Mucosa of descending colon (tissue), 3 donors: Measurements from ENCODE around the gene CSNK1G2. TPM values are rescaled to one million over a fixed set of nuclear protein-coding genes. Genes with fewer than 3 reads are reported as not detected.

Source experiments
- ATAC-seq: fragments of 200-7000 bp; cut with Tn5 transposase; one replicate; pipeline ENCODE4 v1.9.1; 2020; ENCODE audit warnings: mild to moderate bottlenecking, moderate library complexity
- DNase-seq, 3 donors: peaks; one replicate each; pipeline ENCODE4 v3.0.0-alpha.2; 2020
- H3K36me3 ChIP-seq: fragments of 200-600 bp; one replicate; pipeline ENCODE4 v1.8.0; 2021; ENCODE audit warnings: low read depth, mild to moderate bottlenecking
- H3K4me1 ChIP-seq: fragments of 200-600 bp; one replicate; pipeline ENCODE4 v1.8.0; 2021; ENCODE audit warnings: low read depth, mild to moderate bottlenecking
- H3K4me3 ChIP-seq: fragments of 200-600 bp; one replicate; pipeline ENCODE4 v1.8.0; 2021; ENCODE audit warnings: mild to moderate bottlenecking
- H3K9me3 ChIP-seq: fragments of 200-600 bp; one replicate; pipeline ENCODE4 v1.8.0; 2021; ENCODE audit warnings: mild to moderate bottlenecking
- CTCF ChIP-seq: fragments of 200-600 bp; IDR thresholded peaks from one replicate; pipeline ENCODE4 v1.8.0; 2022; ENCODE audit warnings: antibody characterized with exemption, mild to moderate bottlenecking
- intact Hi-C, 2 donors: fragments of 100-400 bp; cut with DNase I in 1 of 2; cut with micrococcal nuclease in 1 of 2; formaldehyde crosslinking; loops; one replicate each; pipeline versions ENCODE4 v1.11.0 to v1.11.1; 2022; cut with DNase I, micrococcal nuclease
- long read RNA-seq, 2 donors: library from polyadenylated mRNA; unstranded; transcript quantifications; one replicate each; pipeline ENCODE4 v2.0.0, GENCODE V29; 2019 to 2021
- total RNA-seq, 3 donors: library from RNA; stranded (reverse); fragmentation: NEBNext Ultra II Directional in 2 of 3; extraction: Animal tissue kit (Norgen Biotek cat#: 25700) in 2 of 3; gene quantifications; one replicate each; pipeline versions ENCODE4 v1.2.1 to v1.2.4, GENCODE V29; 2021 to 2023
- donor health status: DM: no; HTN: no; CAD: no; lungs with moderate emphysema.
- donor health status: DM: no; HTN: no; CAD: no.
- donor health status: DM: no; HTN: yes; CAD: no.

The CSNK1G2 gene
- 10 to 100 TPM; 51.8 to 58.6 (median 56.7) TPM for total RNA-seq
- long read RNA-seq, donor 1, transcript CSNK1G2-201 (12 exons, 2,918 nt) = major isoform, 45 of 68 reads
- long read RNA-seq, donor 1, partial matches to known transcripts = 9 of 68 reads
- long read RNA-seq, donor 1, other reads (novel, unspliced or antisense) = 14 of 68 reads
- long read RNA-seq, donor 2, partial matches to known transcripts = 2 of 3 reads
- long read RNA-seq, donor 2, other reads (novel, unspliced or antisense) = 1 of 3 reads

GRCh38 chr19:1941146-1942077, at the start of gene CSNK1G2:
TSS of gene CSNK1G2 (plus strand) at chr19:1941172. CDS start at chr19:1969773, 28,601 bp downstream.
- H3K9me3 ChIP-seq = no peaks in the 10 kb centered on the region
- intact Hi-C loops = no loop called here
- H3K4me3 ChIP-seq = peak within 1 kb of the TSS; percentile 59
- TF ChIP-seq CTCF = no peak
- peak; percentile 30 to 80 (median 67) for DNase-seq
- no peaks in the 10 kb centered on the region for H3K36me3 ChIP-seq
- peak; percentile 0 for ATAC-seq
- peaks cover 33% of the 10 kb centered on the region for H3K4me1 ChIP-seq

GRCh38 chr19:1893791-1894190, 47.2 kb upstream of the CSNK1G2 start:
- DNase-seq = no peak
- TF ChIP-seq CTCF = no peak
- H3K4me1 ChIP-seq = peaks cover 2% of the 10 kb centered on the region
- no peaks in the 10 kb centered on the region for H3K36me3 ChIP-seq
- no peaks in the 10 kb centered on the region for H3K9me3 ChIP-seq
- H3K4me3 ChIP-seq = no peak overlapping the region
- intact Hi-C loops = no loop called here
- no peak for ATAC-seq

- no peaks in the 10 kb centered on the region for H3K9me3 ChIP-seq
- intact Hi-C loops = no loop called here
- ATAC-seq (no peak), DNase-seq (peak in 1 of 3 donors; percentile 36)
- TF ChIP-seq CTCF = no peak
- no peak overlapping the region for H3K4me3 ChIP-seq
- no peaks in the 10 kb centered on the region for H3K36me3 ChIP-seq
- H3K4me1 ChIP-seq = peaks cover 2% of the 10 kb centered on the region
Measured at GRCh38 chr19:1896508-1896907, 44.5 kb upstream of the CSNK1G2 start.

GRCh38 chr19:1901940-1902404, 39.0 kb upstream of the CSNK1G2 start:
- intact Hi-C loops = no loop called here
- peak in 1 of 3 donors; percentile 35 for DNase-seq
- Histone ChIP-seq H3K9me3 (no peaks in the 10 kb centered on the region), H3K36me3 (no peaks in the 10 kb centered on the region), H3K4me1 (peaks cover 17% of the 10 kb centered on the region), H3K4me3 (no peak overlapping the region)
- no peak for TF ChIP-seq CTCF
- ATAC-seq = no peak

- Histone ChIP-seq H3K4me1 (peaks cover 24% of the 10 kb centered on the region), H3K4me3 (no peak overlapping the region), H3K36me3 (no peaks in the 10 kb centered on the region), H3K9me3 (no peaks in the 10 kb centered on the region)
- no peak for ATAC-seq
- TF ChIP-seq CTCF = no peak
- no peak for DNase-seq
- intact Hi-C loops = no loop called here
Measured at GRCh38 chr19:1902923-1903322, 38.0 kb upstream of the CSNK1G2 start.
